LNCAP (cell line): ENCODE results near the gene EGR4.

ENCODE experiments used
- CTCF ChIP-seq: fragments of 450-650 bp; IDR thresholded peaks from 2 replicates; pipeline ENCODE4 v1.5.1; 2017; ENCODE audit warnings: mild to moderate bottlenecking

Gene EGR4

GRCh38 chr2:73246850-73247249 lies 46.5 kb downstream of the EGR4 start:
- no peak for TF ChIP-seq CTCF

GRCh38 chr2:73244580-73244979 lies 48.8 kb downstream of the EGR4 start:
- no peak for TF ChIP-seq CTCF

GRCh38 chr2:73243884-73244570 lies 49.3 kb downstream of the EGR4 start:
- no peak for TF ChIP-seq CTCF
